Stimulated activated CD4-positive, alpha-beta T cell treated with anti-CD3 and anti-CD28 coated beads, Interleukin-15, amount 100 ng/mL, for 1 hour (primary cell): ENCODE data around the gene ACSL4.
"Not testable (repeated sequence)": the region's sequence is repeated elsewhere in the genome, so short reads cannot be mapped to it uniquely, and the experiment has no call there.

Experiments
- DNase-seq, 2 donors: peaks; one replicate each; pipeline ENCODE4 v3.0.0-alpha.2; 2020; ENCODE audit warnings: low read depth in 1 of 2, low spot score in 1 of 2

Gene ACSL4

DNA sequence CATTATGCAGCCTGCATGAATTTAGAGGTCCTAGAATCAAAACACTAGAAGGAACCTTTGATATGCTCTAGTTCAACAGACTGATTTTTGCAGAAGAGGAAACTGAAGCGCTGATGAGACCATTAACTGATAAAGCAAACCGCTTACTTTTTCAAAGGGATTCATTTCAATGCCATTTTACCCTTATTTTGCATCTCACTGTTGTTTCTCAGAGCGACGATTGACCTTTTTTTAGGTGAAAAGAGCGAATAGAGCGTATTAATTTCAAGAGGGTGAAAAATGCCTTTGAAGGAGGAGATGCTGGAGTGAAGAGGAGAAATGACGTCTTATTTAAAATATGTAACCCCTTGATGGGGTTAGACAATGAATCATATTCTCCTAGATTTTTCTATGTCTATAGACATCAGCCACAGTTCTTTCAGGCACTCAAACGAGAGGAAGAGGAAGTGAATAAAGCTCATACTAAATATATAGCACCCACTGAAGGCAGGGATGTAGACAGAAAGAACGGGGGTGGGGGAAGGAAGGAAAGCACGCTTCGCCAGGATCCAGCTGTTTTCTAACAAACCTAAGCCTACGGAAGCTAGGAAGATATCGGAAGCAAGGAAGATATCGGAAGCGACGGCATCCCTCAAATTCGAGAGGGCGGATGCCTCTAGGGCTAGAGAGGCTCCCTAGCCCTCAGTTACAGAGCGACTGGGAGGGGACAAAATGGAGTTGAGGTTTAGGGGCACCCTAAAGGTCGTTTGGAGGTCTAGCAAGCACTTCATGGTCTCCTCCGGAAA, 848 bp downstream of the ACSL4 start:
- peak; percentile 0 to 1 for DNase-seq

DNA sequence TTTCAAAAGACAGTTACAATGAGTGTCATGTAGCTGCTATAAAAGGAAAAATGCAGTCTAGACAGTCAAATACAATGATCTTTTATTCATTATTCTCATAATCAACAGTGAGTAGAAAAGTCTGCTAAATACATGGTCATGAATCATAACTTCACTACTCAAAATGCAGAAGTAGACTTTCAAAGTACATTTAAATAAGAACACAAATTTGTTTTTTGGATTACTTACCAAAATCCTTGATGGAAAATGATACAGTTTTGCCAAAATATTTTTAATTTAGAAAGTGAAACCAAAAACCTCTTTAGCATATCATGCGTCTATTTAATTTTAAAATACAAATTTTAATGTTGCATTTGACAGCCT, 4.9 kb downstream of the ACSL4 start:
- no peak for DNase-seq

DNA sequence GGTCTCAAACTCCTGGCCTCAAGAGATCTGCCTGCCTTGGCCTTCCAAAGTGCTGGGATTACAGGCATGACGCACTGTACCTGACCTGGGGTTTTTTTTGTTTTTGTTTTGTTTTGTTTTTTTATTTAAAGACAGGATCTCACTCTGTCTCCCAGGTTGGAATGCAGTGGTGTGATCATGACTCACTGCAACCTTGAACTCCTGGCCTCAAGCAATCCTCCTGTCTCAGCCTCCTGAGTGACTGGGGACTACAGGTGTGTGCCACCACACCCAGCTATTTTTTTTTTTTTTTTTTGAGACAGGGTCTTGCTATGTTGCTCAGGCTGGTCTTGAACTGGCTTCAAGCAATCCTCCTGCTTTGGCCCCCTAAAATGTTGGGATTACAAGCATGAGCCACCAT, 8.1 kb downstream of the ACSL4 start:
- not testable (repeated sequence) for DNase-seq

DNA sequence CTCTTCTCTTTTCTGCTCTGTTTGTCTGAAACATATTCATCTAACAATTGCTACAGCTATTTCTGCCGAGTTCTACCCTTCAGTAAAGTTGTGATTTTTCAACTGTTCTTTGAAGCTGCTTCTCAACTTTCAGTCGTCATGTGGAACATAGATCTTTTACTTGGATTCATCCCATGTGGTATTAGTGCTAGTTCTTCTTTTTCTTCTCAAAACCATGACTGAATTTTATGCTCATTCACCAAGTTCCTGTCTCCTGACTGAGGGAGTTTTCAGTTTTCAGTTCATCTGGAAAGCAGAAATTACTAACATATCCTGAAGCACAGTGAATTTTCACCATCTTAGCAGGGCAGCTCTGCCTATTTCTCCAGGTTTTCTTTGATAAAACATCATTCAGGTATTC, 12.1 kb downstream of the ACSL4 start:
- no peak for DNase-seq

DNA sequence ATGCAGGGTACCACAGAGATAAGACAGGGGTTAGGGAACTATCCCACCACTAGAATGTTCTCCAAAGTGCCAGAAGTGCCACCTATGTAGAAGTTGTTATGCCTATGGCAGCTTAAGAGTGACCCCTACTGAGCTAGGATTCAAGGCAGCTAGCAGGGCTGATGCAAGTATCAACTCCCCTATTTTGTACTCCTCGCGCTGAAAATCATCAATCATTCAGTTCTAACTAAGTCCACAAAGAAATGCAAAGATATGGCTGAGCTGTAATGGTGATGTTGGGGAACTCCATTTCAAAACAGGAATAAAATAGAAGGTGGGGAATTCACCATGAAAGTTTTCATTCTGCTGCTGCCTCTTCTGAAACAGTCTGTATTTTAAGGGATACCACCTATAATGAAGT, 13.8 kb downstream of the ACSL4 start:
- DNase-seq: no peak

DNA sequence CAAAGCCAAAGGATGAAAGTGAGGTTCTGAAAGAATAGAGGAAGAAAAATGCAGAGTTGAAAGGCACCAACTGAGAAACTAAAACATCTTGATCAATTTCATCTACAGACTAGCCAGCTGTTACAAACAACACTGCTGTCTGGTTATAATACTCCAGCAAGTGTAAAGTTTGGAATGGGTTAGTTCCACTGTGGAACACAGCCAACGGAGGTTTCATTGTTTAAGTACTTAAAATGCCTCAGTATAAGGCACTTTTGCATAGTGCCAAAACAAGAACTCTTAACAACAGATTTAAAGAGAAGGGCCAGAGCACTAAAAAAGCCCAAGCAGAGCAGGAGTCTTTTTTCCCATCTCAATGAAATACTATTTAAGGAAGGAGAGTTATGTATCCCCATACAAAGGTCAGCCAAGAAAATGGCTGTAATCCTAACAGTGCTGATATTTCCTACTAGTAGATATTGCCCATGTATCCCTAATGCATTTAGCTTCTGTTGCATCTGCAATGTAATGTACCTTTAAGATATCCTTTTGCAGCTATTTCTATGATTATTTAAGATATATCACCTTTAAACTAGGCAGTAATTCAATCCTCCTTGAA, 16.5 kb downstream of the ACSL4 start:
- no peak for DNase-seq

DNA sequence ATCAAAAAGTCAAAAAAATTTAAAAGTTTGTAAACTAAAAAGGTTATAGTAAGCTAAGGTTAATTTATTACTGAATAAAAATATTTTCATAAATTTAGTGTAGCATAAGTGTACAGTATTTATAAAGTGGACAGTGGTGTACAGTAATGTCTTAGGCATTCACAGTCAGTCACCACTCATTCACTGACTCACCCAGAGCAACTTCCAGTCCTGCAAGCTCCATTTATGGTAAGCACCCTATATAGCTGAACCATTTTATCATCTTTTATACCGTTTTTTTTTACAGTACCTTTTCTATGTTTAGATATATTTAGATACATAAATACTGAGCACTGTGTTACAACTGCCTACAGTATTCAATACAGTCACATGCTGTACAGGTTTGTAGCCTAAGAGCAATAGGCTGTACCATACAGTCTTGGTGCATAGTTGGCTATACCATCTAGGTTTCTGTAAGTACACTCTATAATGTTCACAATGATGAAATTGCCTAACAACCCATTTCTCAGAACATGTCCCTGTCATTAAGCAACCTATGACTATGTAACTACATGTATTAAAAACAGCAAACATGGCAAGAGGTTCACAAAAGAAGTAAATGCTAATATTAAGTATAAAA, 18.6 kb downstream of the ACSL4 start:
- no peak for DNase-seq

DNA sequence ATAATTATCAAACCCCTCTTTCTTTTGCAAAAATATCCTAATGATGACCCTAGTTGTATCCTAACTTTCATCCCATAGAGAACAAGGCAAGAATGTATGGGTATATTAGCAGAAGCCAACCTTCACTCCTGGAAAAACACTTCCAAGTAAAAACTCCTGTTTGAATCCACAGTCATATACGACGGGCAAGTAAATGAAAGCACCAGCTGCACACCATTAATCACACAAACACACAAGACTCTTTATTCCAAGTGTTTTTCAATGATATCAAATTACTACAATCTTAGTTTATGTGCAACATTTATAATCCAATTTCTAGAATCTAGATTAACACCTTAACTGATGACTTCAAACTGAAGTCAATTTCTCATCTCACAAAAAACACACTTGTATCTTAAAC, 22.9 kb downstream of the ACSL4 start:
- DNase-seq: no peak

DNA sequence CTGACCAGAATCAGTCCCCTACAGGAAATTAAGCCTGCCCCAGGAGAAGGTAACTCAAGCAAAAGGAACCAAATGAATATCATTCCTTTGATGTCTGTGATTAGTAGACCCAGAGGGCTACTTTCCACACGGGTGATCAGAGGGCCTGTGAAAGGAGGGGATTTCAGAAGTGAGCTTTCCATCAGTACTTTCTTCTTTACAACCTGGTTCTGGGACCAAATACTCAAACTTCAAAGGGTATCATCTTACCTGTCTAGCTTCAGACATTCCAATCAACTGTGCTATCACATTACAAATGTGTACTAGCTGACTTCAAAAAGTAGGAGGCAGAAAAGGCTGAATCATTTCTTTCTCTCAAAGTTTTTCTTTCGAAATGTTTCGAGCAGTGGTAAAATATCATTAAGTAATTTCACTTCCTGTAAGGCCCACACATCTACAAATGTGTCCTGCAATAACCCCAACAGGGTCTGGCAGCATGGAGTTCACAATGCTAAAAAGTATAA, 23.9 kb downstream of the ACSL4 start:
- DNase-seq: no peak

DNA sequence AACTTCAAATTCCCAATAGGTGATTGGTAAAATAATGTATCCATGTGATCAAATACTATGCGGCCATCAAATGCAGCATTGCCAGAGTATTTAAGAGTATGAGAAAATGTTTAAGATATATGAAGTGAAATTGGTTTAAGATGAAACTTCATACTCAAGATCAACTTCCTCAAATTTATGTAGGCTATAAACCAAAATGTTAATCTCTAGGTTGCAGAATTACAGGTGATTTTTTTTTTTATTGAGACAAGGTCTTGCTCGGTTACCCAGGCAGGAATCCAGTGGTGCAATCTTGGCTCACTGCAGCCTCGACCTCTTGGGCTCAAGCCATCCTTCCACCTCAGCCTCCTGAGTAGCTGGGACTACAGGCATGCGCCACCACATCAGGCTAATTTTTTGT, 25.3 kb downstream of the ACSL4 start:
- DNase-seq: no peak

DNA sequence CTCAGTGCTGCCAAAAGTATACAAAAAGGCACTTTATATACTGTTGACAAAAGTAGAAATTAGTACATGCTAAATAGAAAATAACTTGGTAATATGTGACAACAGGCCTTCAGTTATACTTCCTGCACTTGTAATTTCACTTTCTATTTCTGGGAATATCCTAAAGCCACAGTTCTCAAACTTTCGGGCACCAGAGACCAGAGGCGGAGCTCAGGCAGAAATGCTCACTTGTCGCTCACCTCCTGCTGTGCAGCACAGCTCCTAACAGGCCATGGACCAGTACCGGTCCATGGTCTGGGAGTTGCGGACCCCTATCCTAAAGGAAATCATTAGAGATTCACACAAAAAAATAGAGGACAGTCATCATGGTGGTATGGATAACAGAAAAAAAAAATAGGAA, 25.7 kb downstream of the ACSL4 start:
- DNase-seq: no peak

DNA sequence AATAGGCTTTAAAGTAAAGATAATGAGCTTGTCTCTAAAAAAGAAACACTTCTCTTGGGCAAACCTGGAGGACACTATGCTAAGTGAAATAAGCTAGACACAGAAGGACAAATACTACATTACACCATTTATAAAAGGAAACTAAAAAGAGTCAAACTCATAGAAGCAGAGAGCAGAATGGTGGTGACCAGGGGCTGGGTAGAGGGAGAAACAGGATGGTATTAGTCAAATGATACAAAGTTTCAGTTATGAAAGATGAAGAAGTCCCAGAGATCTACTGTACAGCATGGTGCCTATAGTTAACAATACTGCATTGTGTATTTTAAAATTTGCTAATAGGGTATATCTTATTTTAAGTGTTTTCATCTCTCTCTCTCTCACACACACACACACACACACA, 28.5 kb downstream of the ACSL4 start:
- no peak for DNase-seq

DNA sequence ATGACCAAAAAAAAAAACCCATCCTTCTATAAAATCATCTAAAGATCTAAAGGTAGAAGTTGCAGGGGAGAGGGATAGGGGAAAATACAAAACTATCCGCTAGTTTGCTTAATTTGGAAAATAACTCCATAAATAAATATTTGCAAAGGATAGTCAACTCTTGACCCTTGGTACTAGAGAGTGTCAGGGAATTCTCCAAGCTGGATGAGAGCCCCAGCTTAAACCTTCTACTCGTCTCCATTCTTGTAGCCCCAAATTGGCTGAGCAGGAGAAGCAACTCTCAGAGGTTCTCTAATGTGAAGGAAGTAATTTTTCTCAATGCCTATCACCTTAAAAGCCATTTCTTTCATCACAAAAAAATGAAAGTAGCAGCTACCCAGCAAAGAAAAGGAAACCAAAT, 35.2 kb downstream of the ACSL4 start:
- no peak for DNase-seq

DNA sequence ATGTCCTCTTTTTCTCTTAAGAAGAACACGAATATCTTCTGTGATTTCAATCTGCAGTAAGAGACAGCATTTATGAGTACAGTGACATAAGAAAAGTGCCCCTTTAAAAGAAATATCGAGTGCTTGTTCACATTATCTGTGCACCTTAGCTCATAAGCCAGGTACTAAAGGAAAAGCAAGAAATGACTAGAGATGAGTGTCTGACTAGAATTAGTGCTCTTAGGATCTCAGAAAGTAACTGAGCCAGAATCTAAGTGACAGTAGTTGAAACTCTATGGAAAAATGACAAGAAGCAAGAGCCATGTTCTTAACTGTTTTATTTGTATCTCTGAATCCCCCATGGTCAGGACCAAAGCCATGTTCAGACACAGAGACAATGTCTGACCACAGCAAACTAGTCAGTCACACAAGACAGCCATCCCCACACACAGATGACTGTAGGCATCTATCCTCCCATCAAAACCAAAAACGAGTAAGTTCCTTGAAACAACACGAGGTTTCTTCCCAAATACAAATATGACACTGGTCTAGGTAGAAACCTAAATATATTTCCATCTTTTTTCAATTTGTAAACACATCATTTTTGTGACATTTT, 36.8 kb downstream of the ACSL4 start:
- DNase-seq: no peak

DNA sequence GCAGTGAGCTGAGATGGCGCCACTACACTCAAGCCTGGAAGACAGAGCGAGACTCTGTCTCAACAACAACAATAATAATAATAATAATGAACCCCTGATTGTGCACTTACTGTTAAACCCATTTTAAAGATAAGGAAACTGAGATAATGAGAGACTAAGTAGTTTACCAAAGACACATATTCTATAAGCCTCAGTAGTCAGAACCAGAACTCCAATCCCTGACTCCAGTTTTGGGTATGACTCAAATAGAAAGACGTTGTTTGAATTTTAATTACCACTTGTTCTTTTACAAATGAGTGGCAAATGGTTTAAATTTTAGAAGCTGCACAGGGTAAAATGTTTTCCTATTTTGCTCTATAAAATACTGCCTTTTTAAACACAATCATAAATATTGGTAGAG, 37.4 kb downstream of the ACSL4 start:
- DNase-seq: no peak

DNA sequence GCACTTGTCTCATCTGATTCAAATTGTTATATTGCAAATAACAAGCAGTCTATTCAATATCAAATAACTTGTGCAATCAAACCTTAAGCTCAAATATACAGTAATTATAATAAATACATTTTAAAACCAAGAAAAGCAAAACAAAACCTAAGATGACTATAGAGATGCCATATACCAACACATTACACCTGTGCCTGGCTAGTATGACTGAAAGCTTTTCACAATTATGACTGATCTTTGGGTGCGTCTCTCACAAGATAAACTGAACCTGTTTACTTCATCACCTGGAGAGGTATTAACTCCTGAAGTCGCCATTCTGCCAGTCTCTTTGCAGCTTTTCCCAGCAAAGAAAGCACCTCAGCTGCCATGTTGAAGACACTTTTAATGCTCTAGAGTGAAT, 41.3 kb downstream of the ACSL4 start:
- DNase-seq: no peak

DNA sequence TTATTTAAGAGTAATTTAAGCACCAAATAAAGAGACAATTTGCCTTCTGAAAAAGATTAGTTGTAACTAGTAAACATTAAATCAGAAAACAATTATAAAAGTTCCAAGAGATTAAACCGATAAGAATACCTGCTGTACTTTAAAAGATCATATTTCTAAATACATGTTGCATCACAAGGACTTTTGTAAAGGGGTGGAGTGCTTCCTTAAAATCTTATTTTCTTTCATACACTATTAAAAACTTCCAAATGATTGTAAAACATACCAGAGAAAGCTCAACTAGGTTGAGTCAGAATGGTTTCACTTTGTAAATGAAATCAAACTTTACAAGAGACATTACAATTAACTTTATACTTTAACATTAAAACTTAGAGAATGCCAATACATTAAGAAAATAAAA, 41.8 kb downstream of the ACSL4 start:
- no peak for DNase-seq

DNA sequence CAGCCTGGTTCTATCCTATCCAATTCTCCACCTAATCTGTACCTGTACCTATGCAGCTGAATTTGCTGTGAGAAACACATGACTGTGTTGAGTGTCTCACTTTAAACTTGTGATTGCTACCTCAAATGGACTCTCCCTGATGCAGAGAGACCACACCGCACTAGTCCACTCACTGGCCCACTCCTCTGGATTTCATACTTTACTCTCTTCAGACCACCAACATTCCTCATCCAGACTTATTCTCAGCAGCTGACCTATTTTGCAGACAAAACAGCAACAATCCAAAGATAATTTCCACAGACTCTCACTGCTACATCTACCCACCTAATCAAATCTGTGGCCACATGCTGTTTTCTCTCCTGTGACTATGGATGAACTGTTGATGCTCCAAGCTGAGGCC, 45.2 kb downstream of the ACSL4 start:
- DNase-seq: no peak

DNA sequence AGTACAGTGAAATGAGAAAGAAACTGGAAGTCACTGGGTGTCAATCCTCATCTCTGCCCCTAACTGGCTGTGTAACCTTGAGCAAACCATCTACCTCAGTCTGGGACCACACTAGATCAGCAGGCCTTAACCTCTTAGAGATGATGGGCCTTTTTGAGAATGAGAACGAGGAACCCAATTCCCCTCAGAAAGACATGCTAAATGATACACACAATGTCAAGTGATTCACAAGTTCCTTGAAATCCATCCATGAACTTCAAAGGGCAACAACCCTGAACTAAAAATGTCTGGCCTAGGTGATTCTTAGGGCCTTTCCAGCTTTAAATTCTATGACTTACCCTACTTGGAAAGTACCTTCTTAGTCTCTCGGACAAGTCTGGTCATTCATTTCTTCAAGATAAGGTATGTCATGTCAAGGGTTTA, 47.4 kb downstream of the ACSL4 start:
- DNase-seq: no peak

DNA sequence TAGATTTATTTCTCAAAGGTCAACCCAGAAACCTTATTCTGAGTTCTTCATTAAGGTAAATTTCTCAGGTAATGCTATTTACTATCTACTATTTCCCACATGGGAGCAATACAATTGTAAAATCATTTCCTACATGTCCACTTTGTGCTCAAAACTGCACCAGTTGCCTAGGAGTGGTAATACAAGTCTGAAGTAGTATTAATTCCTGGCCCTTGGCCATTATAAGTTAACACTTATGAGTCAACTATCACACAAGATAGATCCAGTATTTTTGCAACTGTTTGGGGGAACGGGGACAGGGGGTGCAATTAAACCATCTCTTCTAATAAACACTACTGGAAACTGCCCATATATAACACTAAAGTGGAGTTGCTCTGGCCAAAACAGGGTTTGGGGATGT, 48.9 kb downstream of the ACSL4 start:
- DNase-seq: no peak

DNA sequence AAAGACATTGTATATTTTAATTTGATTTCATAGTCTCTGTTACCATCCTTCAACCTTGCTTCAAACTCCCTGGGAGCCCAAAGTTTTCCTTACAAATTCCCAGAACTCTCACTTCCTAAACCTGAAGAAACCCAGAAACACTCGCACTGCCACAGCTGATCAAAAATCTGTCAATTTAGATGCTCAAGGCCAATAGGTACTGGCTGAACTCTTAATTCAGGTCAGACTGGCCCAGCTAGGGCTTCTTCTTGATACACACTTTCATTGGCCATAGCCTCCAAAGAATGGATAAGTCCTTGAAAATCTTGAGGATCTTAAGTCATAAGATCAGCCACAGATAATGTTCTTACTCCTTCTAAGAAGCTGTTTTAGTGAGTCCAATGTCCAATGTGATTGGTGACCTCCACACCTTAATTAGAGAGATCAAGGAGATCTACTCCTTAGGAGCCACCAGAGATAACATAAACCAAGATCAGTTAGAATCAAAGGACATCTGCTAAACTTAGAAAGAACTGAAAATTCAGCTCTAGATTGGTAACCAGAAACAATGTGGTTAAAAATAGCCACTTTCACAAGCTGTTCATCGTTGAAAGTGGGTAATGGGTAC, 51.5 kb downstream of the ACSL4 start:
- no peak for DNase-seq

DNA sequence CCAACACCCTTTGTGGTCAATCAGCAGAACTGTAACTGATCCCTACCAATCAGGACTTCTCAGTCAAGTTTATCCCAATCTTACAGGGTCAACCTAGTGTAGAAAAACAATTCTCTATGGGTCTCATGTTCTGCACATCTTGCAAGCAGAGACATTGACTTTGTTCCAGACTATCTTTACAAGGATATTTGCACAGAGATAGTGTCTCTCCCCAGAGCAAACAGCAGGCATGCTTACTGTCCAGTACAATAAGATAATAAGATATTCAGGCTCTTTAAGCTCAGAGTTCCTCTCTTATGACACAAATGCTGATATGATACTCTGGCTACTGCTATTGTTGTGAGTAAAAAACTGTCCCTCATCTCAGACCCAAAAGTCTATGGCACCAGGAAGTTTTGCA, 53.2 kb downstream of the ACSL4 start:
- DNase-seq: no peak
